GM19043 (cell line): ENCODE data around the gene DNAH1.

Experiments used
- ATAC-seq: cut with Tn5 transposase; IDR thresholded peaks from one replicate; pipeline ENCODE4 v1.9.1; 2021; ENCODE audit warnings: low read depth; ENCODE audit not compliant: unreplicated experiment

DNAH1 gene

DNA sequence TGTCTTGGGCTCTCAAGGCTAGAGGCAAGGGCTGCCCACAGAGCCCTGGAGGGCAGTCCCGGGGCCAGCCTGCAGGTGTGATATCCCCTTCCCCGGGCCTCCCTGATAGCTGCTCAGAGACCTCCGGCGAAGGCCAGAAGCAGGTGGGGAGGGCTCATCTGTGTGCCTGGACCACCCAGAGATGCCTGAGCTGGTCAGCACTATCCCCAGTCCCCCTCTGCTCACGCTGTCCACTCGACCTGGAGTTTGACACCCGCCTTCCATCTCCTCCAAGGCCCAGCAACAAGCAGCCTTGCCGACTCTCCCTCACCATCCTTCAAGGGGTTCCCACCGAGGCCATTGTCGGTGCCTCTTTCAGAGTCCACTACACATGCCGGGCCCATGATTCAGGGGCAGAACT lies 39.4 kb downstream of the DNAH1 start:
- ATAC-seq = no peak

DNA sequence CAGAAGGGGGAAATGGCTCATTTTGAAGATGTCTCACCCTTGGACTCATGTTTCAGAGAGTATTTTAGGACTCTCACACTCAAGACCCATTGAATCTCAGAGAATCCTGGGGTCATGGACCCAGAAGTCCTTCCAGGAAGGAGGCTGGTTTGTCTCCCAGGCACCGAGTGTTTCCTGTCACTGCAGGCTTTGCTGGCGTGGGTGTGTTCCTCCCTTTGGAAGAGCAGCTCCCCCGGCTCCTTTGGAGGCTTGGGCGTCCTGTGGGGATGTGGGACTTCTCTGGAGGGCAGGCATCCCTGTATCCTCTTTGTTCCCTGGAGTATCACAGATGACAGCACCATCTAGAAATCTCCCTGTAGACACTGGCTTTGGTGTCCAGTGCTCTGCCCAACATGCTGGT lies 40.0 kb downstream of the DNAH1 start:
- no peak for ATAC-seq

DNA sequence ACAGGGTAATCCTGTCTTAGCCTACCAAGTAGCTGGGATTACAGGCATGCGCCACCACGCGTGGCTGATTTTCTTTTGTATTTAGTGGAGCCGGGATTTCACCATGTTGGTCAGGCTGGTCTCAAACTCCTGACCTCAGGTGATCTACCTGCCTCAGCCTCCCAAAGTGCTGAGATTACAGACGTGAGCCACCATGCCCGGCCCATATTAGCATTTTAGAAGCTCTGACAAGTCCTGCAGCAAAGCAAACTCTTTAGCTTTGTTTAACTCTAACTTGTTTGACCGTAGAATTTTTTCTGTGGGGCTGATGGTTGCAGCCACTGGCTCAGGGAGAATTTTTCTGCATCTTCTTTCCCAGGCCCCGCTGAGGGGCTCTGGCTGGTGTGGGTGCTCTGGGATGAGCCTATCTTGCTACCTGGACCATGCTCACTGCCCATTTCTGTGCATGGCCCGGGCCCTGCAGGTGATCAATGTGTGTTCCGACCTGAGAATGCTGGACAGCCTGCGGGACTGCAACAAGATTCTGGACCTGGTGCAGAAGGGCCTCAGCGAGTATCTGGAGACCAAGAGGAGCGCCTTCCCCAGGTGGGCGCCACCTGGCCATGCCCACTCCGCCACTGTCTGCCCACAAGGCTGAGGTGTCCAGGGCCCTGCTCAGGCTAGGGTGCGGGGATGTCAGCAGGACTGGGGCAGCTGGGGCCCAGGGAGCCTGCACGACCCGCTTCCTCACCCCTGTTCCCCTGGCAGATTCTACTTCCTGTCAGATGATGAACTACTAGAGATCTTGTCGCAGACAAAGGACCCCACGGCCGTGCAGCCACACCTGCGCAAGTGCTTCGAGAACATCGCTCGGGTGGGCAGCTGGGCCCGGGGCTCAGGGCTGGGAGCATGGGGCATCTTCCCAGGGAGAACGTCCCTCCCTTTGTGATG lies 41.3 kb downstream of the DNAH1 start:
- ATAC-seq = no peak

DNA sequence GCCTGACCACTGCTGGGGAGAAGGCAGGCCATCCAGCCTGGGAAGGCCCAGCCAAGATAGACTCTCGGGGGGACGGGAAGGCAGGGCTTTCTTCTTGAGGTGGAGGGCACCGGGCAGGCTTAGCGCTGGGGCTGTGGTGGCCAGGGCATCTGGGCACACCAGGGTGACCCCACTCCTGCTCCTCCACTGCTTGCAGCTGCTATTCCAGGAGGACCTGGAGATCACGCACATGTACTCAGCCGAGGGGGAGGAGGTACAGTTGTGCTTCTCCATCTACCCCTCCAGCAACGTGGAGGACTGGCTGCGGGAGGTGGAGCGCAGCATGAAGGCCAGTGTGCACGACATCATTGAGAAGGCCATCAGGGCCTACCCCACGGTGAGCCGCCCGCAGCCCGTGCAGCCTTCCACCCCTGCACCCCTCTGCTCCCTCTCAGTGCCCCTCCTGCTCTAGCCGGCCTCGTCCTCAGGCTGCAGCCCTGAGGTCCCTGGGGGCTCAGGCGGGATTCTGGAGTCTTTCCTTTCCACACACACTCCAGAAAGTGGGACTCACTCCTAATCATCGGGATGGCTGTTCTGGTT lies 42.3 kb downstream of the DNAH1 start:
- no peak for ATAC-seq

DNA sequence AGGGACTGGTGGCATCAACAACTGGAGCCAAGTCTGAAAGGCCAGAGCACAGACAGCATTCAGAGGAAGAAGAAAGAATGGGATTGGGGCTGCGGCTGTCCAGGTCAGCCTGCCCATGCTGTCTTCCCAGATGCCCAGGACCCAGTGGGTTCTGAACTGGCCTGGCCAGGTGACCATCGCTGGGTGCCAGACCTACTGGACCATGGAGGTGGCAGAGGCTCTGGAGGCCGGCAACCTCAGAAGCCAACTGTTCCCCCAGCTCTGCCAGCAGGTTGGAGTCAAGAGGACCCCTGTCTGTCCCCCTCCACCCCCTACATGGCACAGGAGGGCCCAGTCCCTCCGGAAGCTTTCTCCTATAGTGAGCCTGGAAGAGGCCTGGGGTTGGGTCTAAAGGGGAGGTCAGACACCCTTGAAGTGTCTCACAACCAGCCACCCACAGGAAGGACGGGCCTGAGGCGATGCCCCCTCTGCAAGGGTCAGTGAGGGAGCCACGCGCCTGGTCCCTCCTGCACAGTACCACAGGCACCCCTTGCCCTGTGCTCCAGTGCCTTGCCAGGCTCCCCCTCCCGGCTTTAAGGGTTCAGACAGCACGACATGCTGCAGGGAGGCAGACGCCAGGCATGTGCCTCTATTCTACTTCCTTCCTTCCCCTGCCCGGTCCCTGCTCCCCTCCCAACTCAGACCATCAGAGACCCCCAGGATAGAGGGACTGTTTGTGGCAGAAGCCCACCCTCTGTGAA lies 43.2 kb downstream of the DNAH1 start:
- ATAC-seq = no peak

DNA sequence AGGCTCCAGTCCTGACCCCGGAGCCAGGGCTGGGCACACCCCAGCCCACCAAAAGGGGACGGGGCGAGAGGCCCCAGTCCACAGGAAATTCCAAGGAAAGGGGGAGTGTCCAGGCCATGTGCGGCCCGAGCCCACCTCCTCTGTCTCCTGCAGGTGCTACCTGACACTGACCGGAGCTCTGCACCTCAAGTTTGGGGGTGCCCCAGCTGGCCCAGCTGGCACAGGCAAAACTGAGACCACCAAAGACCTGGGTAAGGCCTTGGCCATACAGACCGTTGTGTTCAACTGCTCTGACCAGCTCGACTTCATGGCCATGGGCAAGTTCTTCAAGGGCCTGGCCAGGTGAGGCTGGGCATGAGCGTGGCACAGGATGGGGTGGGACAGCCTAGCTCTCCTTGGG lies 44.9 kb downstream of the DNAH1 start:
- ATAC-seq = no peak

DNA sequence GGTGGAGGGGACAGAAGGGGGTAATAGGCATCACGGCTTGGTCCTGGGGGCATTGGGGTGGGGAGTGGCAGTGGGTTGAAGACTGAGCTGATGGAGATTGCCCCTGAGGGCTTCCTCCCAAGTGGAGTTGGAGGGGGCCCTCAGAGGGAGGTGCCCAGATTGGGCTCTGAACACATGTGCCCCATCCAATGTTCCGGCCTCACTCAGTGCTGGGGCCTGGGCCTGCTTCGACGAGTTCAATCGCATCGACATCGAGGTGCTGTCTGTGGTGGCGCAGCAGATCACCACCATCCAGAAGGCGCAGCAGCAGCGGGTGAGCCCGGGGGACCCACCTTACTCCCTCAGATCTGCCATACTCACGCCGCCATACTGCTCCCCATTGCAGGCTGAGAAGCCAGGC lies 45.3 kb downstream of the DNAH1 start:
- no peak for ATAC-seq

DNA sequence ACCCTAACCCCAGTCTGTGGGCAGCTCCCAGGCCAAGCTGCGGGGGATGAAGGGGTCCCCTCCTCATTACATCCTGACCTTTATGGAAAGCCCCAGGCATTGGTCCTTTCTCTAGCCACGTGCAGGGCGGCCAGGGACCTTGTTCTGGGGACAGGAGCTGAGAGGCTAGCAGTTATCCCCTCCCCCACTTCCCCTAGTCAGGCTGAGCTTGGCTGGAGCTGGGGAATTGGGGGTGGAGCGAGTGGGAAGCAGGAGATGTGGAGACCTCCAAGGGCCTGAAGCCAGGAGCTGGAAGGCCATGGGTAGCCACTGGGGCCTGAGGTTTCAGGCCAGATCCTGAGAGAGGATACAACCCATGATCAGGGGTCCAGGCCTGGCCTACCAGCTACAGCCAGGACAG lies 45.8 kb downstream of the DNAH1 start:
- no peak for ATAC-seq

DNA sequence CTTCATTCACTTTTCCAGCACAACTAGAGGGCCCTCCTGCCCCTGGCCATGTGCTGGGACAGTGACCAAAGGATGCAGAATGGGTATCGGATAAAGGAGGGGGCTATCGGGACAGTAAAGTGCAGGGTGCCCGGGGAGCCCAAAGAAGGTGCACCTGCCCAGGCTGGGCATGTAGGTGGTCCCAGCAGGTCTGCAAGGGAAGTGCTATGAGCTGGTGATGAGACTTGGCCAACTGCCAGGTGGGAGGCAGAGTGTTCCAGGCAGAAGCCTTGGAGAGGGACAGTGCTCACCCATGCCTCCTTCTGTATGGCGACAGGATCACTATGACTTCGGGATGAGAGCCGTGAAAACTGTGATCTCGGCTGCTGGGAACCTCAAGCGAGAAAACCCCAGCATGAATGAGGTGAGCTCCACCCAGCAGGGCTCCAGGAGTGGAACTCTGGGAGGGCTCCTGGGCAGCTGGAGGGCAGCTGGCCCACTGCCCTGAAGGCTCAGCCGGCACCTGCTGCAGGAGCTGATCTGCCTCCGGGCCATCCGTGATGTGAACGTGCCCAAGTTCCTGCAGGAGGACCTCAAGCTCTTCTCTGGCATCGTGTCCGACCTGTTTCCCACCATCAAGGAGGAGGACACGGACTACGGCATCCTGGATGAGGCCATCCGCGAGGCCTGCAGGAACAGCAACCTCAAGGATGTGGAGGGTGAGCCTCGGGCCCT lies 48.4 kb downstream of the DNAH1 start:
- no peak for ATAC-seq

DNA sequence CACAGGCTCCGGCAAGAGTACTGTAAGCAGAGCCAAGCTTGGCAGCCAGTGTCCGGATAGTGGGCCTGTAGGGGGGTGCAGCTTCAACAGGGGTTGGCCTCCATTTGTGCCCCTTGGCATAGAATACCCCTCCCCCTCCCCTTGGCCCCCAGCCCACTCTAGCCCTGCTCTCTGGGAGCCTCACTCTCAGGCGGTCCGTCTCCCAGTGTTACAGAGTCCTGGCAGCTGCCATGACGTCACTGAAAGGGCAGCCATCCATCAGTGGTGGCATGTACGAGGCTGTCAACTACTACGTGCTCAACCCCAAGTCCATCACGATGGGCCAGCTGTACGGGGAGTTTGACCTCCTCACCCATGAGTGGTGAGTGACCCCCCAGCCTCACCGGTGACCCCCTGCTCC lies 50.4 kb downstream of the DNAH1 start:
- no peak for ATAC-seq

DNA sequence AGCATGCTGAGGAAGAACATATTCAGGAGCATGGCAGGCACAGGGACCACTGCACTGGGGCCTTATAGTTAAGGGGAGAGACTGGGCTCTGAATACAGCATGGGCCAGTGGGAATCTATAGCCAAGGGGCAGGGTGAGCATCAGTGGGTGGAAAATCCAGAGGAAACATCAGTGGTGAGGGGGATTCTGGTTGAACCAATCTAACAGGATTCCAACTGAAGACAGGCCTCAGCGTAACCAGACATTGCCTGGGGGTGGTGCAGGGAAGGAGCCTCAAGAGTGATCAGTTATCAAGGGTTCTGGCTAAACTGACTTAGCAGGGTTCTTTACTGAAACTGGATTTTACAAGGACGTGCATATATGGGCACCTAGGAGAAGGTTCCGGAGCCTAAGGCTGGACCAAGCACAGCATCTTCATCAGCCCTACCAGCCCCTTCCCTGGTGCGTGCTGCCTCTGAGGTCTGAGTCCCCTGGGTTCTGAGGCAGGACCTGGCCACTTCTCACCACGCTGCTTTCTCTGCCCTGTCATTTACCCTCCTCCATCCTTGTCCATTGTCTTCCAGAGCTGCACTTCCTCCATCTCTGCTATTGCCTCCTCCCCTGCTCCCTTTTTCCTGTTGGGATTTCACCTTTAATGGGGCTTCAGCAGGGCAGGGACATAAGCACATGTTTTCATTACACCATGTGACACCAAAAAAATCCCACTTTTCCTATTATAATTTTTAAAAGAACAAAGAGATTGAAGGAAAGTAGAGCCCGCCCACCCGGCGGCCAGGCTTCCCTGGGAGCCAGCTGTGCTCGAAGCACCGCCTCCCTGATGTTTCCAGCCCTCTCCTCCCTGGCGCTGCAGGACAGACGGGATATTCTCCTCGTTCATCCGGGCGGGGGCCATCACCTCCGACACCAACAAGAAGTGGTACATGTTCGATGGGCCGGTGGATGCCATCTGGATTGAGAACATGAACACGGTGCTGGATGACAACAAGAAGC lies 52.1 kb downstream of the DNAH1 start:
- ATAC-seq = no peak

DNA sequence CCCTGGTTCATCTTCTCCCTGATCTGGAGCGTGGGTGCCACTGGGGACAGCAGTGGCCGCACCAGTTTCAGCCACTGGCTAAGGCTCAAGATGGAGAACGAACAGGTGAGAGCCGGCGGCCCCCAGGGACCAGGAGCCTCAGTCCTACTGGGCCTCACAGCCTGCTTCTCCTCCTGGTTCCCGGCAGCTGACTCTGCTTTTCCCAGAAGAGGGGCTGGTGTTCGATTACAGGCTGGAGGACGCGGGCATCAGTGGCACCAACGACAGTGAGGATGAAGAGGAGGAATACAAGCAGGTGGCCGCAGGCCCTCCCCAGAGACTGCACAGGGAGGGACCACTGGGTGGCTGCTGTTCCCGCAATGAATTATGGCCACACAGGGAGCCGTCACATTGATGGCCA lies 54.4 kb downstream of the DNAH1 start:
- ATAC-seq = no peak

DNA sequence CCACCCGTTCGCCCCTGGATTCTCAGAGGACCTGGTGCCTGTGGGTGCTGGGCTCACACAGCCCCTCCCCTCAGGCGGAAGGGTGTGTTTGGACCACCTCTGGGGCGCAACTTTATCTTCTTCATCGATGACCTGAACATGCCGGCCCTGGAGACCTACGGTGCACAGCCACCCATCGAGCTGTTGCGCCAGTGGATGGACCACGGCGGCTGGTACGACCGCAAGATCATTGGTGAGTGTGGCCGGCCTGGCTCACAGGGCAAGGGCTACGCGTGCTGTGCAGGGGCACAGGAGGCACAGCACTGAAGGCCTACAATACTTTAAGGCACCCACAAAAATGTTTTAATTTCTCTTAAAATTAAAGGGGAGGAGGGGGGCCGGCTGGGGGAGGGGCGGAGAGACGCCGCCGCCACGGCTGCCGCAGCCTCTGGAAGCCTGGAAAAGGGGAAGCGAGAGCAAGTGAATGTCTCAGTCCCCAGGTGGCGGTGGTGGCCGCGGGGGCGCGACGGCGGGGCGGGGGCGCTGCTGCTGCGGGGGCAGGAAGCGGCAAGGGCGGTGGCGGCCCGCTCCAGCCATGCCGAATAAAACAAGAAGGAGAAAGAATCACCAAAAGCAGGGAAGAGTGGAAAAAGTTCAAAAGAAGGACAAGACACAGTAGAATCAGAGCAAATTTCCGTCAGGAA lies 56.8 kb downstream of the DNAH1 start:
- no peak for ATAC-seq

DNA sequence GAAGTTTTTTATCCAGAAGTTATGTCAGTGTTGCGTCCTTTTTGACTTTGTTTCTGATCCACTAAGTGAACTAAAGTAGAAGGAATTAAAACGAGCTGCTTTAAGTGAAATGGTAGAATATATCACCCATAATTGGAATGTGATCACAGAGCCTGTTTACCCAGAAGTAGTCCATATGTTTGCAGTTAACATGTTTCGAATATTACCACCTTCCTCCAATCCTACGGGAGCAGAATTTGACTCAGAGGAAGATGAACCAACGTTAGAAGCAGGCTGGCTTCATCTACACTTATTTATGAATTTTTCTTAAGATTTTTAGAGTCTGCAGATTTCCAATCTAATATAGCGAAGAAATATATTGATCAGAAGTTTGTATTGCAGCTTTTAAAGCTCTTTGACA lies 57.6 kb downstream of the DNAH1 start:
- ATAC-seq = no peak

DNA sequence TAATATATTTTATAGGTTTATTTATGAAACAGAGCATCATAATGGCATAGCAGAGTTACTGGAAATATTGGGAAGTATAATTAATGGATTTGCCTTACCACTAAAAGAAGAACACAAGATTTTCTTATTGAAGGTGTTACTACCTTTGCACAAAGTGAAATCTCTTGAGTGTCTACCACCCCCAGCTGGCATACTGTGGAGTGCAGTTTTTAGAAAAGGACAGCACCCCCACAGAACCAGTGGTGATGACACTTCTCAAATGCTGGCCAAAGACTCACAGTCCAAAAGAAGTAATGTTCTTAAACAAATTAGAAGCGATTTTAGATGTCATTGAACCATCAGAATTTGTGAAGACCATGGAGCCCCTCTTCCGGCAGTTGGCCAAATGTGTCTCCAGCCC lies 58.1 kb downstream of the DNAH1 start:
- no peak for ATAC-seq

DNA sequence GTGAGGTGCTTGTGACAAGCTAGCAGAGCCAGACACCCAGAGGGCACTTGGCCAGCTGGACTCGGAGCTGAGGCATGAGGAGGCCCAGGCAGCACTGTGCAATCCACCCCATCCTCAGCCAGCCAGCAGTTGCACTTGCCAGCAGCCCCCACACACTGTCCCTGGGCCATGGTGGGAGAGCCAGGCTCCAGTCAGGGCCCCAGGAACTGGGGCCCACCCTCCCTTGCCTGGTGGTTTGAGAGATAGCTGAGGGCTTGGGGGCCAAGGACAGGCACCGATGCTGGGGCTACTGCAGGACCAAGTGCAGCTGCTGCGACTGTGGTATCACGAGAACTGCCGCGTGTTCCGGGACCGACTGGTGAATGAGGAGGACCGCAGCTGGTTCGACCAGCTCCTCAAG lies 63.5 kb downstream of the DNAH1 start:
- ATAC-seq = no peak

DNA sequence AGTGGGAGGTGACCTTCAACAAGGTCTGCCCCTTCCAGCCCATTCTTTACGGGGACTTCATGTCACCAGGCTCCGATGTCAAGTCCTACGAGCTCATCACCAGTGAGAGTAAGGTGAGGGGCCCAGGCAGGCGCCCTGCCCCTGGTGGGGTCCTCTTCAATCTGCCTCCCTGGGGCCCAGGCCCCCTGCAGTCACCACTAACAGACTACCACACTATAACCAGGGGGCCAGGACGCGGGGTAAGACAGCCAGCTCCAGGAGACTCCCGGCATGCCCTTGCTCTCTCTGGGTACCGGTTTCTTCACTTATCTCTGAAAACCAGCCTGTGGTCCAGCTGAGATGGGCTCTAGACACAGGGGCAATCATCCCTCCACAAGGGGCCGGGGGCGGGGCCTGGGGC lies 63.9 kb downstream of the DNAH1 start:
- no peak for ATAC-seq

DNA sequence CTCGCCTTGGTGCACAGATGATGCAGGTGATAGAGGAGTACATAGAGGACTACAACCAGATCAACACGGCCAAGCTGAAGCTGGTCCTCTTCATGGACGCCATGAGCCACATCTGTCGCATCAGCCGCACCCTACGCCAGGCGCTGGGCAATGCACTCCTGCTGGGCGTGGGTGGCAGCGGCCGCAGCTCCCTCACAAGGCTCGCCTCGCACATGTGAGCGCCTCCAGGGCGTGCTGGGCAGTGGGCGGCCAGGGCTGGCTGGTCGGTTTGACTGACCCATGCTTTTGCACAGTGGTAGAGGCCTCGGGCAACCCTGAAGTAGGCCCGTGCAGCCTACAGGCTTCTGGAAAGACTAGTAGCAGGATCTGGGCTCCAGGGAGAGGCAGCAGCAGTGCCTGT lies 65.5 kb downstream of the DNAH1 start:
- ATAC-seq = no peak

DNA sequence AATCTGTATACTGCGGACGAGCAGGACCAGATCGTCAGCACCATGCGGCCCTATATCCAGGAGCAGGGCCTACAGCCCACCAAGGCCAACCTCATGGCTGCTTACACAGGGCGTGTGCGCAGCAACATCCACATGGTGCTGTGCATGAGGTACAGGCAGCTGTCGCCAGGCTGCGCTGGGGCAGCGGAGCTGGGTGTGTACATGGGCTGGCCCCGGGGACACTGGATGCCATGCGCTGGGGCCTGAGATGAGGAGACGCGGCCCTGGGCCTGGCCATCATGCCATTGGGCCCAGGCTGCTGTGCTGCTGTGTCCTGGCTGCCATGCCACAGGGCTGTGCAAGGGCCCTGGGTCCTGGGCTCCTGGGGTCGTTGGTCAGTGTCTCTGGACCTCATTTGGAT lies 67.3 kb downstream of the DNAH1 start:
- ATAC-seq = no peak
